ENCODE measurements around the gene MPZL3.
A peak's percentile ranks its signal among the peaks of the same experiment; 100 is the strongest.

MPZL3 gene

GRCh38 chr11:118232659-118233058 lies 19.5 kb downstream of the MPZL3 start:
- no peak for DNase-seq (ENCODE audit: low read depth)

GRCh38 chr11:118231461-118231860 lies 20.7 kb downstream of the MPZL3 start:
- no peak for DNase-seq (ENCODE audit: low read depth)

GRCh38 chr11:118230088-118230487 lies 22.1 kb downstream of the MPZL3 start:
- DNase-seq (ENCODE audit: low read depth), result peak; percentile 51

- DNase-seq (ENCODE audit: low read depth), result no peak
These were observed 22.8 kb downstream of the MPZL3 start for GRCh38 chr11:118229274-118229847.

- DNase-seq (ENCODE audit: low read depth), result no peak
These were observed 24.0 kb downstream of the MPZL3 start for GRCh38 chr11:118227865-118228785.

- no peak for DNase-seq (ENCODE audit: low read depth)
These were observed 25.4 kb downstream of the MPZL3 start for GRCh38 chr11:118226781-118227180.

- DNase-seq (ENCODE audit: low read depth), result no peak
These were observed 25.9 kb downstream of the MPZL3 start for GRCh38 chr11:118226296-118226695.

GRCh38 chr11:118224511-118225188 lies 27.5 kb downstream of the MPZL3 start, which contains the start of gene JAML:
TSS of gene JAML (minus strand) at chr11:118225011. CDS start at chr11:118214866, 10,145 bp downstream.
- peak; percentile 65 for DNase-seq (ENCODE audit: low read depth)

- no peak for DNase-seq (ENCODE audit: low read depth)
These were observed 28.2 kb downstream of the MPZL3 start for GRCh38 chr11:118223992-118224391.

- no peak for DNase-seq (ENCODE audit: low read depth)
These were observed 28.6 kb downstream of the MPZL3 start for GRCh38 chr11:118223570-118223969.

GRCh38 chr11:118222437-118222836 lies 29.7 kb downstream of the MPZL3 start:
- DNase-seq (ENCODE audit: low read depth), result no peak

- no peak for DNase-seq (ENCODE audit: low read depth)
These were observed 30.7 kb downstream of the MPZL3 start for GRCh38 chr11:118221419-118221818.

GRCh38 chr11:118219732-118220131 lies 32.4 kb downstream of the MPZL3 start:
- DNase-seq (ENCODE audit: low read depth), result no peak

GRCh38 chr11:118219244-118219643 lies 32.9 kb downstream of the MPZL3 start:
- no peak for DNase-seq (ENCODE audit: low read depth)

GRCh38 chr11:118217575-118217974 lies 34.6 kb downstream of the MPZL3 start:
- no peak for DNase-seq (ENCODE audit: low read depth)

GRCh38 chr11:118216621-118217481 lies 35.3 kb downstream of the MPZL3 start:
- peak; percentile 47 for DNase-seq (ENCODE audit: low read depth)

GRCh38 chr11:118215765-118216164 lies 36.4 kb downstream of the MPZL3 start:
- no peak for DNase-seq (ENCODE audit: low read depth)

- no peak for DNase-seq (ENCODE audit: low read depth)
These were observed 36.9 kb downstream of the MPZL3 start for GRCh38 chr11:118215262-118215661.

- DNase-seq (ENCODE audit: low read depth), result no peak
These were observed 37.8 kb downstream of the MPZL3 start for GRCh38 chr11:118214210-118214914.

- no peak for DNase-seq (ENCODE audit: low read depth)
These were observed 38.4 kb downstream of the MPZL3 start for GRCh38 chr11:118213781-118214180.

GRCh38 chr11:118213201-118213600 lies 39.0 kb downstream of the MPZL3 start:
- no peak for DNase-seq (ENCODE audit: low read depth)
